ENCODE data around the gene TAGLN2. TPM values are rescaled to one million over a fixed set of nuclear protein-coding genes. Genes with fewer than 3 reads are reported as not detected.

TAGLN2 gene
- total RNA-seq: 507 and 711 TPM in 2 replicates

DNA sequence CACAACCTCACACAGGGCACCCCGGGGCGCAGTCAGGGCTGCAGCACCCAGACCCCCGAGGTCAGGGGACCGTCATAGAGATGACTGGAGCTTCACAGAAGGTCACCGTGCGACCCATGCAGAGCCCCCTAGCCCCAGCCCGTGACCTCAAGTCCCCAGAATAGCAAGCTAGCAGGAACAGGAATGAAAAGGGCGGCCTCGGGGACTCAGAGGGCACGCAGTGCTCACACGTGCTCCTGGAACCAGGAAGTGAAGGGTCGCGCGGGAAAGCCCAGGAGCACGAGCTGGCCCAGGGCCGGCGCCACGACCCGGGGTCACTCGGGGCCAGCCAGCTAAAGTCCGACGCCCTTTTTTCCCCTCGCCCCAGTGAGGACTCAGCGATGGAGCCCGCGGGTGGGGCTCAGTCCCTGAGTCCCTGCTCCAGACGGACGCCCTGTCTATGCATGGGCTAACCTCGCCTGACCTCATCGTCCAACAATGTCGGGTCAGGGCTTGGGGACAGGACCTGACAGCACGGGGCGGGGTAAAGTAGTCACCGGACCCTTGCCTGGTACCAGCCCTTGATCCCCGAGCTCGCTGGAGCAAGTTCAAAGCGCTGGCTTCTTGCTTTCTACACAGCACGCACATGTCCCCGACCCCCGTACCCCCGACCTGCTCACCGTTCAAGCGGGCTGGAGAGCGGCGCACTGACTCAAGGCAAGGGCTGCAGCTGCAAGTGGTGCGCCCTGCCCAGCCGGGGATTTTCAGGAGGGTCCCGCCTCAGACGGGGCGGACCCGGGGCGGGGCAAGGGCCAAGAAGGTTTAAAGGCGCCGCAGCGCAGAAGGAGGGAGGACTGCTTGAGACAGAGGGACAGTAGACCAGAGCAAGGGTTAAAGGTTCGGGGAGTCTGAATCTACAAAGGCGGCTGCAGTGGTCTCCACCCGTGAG lies at the start of gene TAGLN2:
Gene TAGLN2, minus strand, starts transcription at position 717 of the 928 bp plus-strand sequence. CDS start 4,998 bp downstream, outside the sequence.

DNA sequence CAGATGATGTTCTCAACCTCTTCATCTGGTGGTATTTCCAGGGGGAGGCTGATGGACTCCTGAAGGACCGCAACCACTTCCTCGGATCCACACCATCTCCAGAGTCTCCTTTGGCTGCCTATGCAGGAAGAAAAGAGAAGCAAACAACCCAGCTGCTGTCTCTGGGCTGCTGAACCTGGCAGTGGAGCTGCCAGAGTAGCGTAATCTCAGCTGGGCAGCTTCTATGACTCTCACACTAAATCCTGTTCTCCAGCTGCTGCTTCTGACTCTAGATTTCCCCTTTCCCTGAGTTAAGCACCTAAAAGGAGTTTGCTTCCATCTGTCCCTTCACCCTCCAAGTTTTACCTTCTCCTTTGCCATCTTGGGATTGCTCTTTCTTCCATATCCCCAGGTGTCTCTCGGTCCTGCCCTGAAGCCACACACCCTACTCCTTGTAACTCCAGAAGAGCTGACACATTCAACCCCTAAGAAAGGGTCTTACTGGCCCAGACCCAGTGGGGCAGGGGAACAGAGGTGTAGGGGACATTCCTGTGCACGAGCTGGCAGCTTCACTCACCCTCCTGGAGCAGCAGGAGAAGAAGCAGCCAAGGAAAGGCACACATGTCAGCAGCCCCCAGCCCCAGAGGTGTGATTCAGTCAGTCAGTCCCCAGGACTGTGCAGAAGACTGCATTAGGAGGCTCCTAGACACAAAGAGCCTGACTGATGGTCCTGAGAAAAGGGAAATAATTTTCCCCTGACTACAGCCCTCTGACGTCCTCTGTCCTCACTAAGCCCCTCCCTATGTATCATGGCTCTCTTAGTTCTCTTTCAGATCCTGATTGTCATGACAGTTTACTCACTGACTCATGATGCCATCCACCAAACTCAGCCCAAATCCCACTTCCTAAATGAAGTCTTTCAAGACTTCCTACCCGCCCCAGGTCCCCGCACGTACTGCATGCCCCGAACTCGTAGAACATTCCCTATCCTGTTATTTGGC lies 28.5 kb upstream of the TAGLN2 start, which contains the start of gene SLAMF9:
Gene SLAMF9, minus strand, starts transcription at position 702 of the 980 bp plus-strand sequence. Its CDS starts 100 bp downstream, at position 602.

DNA sequence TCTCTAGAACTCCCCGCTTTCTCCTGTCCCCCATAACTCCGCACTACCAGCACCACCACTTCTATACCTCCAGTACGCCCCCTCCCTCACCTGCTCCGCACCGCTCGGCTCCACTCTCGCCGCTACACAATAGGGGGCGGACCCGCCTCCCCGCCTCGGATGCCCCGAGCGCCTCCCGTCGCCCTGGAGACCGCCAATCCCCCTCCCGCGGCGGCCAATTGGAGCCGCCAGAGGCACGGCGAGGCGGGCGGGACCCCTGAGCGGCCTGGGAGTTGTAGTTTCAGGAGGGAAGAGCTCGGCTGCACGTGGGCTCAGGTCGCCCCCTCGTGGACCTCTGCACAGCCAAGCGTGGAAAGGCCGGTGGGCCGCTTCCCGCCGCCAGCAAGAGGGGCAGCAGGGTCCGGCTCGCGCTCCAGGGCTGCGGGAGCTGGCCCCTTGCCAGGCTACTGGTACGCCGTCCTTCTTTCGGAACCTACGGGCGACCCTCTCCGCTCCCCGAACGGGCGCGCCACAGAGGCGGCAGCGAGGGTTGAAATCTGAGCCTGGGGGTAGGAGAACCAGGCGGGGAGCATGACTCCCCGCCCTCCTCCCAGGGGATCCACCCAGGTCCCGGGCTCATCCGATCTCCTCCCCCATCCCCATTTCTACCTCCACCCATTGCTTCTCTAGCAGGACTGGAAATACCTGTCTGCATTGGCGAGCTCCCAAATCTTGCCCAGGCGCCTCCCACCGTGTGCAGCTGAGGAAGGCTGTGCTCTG lies 20.4 kb upstream of the TAGLN2 start, which contains the start of gene IGSF9:
Gene IGSF9, minus strand, starts transcription at position 131 of the 759 bp plus-strand sequence. CDS start 2,159 bp downstream, outside the sequence.

DNA sequence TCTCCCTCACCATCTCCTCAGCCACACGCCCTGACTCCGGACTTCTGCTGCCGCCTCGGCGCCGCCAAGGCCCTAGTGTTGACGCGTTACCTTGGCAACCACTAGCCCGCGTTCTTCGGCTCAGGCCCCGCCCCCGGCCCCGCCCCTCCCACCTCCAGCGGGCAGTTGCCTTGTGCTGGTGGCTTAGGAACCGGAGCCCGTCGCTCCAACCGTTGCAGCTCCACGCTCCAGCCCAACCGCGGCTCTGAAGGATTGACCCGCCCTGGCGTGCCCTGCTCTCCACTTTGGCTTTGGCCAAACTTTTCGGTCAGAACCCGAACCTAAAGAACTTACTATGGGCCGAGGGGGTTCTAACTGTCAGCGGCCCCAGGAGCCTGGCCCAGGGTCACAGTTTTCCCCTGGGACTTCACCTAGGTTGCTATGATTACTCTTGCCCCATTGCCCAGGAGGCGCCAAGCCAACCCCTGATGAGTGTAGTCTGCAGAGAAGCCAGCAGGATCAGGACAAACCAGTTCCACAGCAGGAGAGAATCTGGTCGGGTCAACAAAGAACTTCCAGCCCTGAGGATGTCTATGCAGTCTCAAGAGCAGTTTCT lies 25.1 kb downstream of the TAGLN2 start, which contains the start of gene CFAP45:
Gene CFAP45, minus strand, starts transcription at position 80 of the 595 bp plus-strand sequence. Its CDS starts 67 bp downstream, at position 13.

Other genes with a start within 250 kb of the TAGLN2 start
- gene CRP, start 210.9 kb downstream of the TAGLN2 start, total RNA-seq: 0.32 TPM in 1 of 2 replicates, not detected in the other
- gene DUSP23, start 144.5 kb downstream of the TAGLN2 start, total RNA-seq: 241 and 316 TPM in 2 replicates
- under 0.01 and 0.30 TPM in 2 replicates for gene FCRL6, start 123.1 kb downstream of the TAGLN2 start, total RNA-seq
- gene SLAMF8, start 98.6 kb downstream of the TAGLN2 start, total RNA-seq: not detected in 2 replicates
- under 0.01 TPM in 1 of 2 replicates, not detected in the other for gene VSIG8, start 62.9 kb downstream of the TAGLN2 start, total RNA-seq
- 1.5 and 1.9 TPM in 2 replicates for gene CFAP45, start 25.3 kb downstream of the TAGLN2 start, total RNA-seq
- not detected in 2 replicates for gene IGSF9, start 20.1 kb upstream of the TAGLN2 start, total RNA-seq
- not detected in 2 replicates for gene SLAMF9, start 28.7 kb upstream of the TAGLN2 start, total RNA-seq
- 2.9 and 3.8 TPM in 2 replicates for gene PIGM, start 106.5 kb upstream of the TAGLN2 start, total RNA-seq
- gene KCNJ10, start 144.7 kb upstream of the TAGLN2 start, total RNA-seq: not detected in 2 replicates
- not detected in 2 replicates for gene KCNJ9, start 156.0 kb upstream of the TAGLN2 start, total RNA-seq
- gene IGSF8, start 173.1 kb upstream of the TAGLN2 start, total RNA-seq: 10.1 and 13.8 TPM in 2 replicates
- not detected in 2 replicates for gene ATP1A2, start 190.3 kb upstream of the TAGLN2 start, total RNA-seq
- not detected in 2 replicates for gene ATP1A4, start 226.1 kb upstream of the TAGLN2 start, total RNA-seq